MM.1S (cell line): ENCODE measurements around the gene SSC4D.

Source experiments
- DNase-seq: peaks from one replicate; pipeline ENCODE4 v3.0.0-alpha.2; 2015
- H2AFZ ChIP-seq: fragments of 300-600 bp; sonication (generic); 2 replicates; pipeline ENCODE4 v1.6.0; 2016; ENCODE audit warnings: antibody characterized with exemption, low read length
- H3F3A ChIP-seq: fragments of 300-600 bp; sonication (generic); 2 replicates; pipeline ENCODE4 v1.6.1; 2016; ENCODE audit warnings: mild to moderate bottlenecking, antibody characterized with exemption, low read length, moderate library complexity, mixed read lengths; ENCODE audit not compliant: insufficient read depth
- H3K27ac ChIP-seq: fragments of 300-600 bp; sonication (generic); 2 replicates; pipeline ENCODE4 v1.5.1; 2016; ENCODE audit warnings: mild to moderate bottlenecking, low read length
- H3K27me3 ChIP-seq: fragments of 300-600 bp; sonication (generic); replicated peaks from 2 replicates; pipeline ENCODE4 v1.6.0; 2016; ENCODE audit warnings: low read length; ENCODE audit not compliant: insufficient read depth
- H3K36me3 ChIP-seq: fragments of 300-600 bp; sonication (generic); replicated peaks from 2 replicates; pipeline ENCODE4 v1.6.1; 2016; ENCODE audit warnings: mild to moderate bottlenecking, low read length, mixed read lengths; ENCODE audit not compliant: insufficient read depth
- H3K4me1 ChIP-seq: fragments of 300-600 bp; sonication (generic); 2 replicates; pipeline ENCODE4 v1.6.1; 2016; ENCODE audit warnings: low read length, mixed read lengths
- H3K4me2 ChIP-seq: fragments of 300-600 bp; sonication (generic); 2 replicates; pipeline ENCODE4 v1.6.0; 2016; ENCODE audit warnings: low read depth, low read length
- H3K4me3 ChIP-seq: fragments of 300-600 bp; sonication (generic); 2 replicates; pipeline ENCODE4 v1.5.1; 2016; ENCODE audit warnings: low read length, mixed read lengths
- H3K79me2 ChIP-seq: fragments of 300-600 bp; sonication (generic); 2 replicates; pipeline ENCODE4 v1.6.1; 2016; ENCODE audit warnings: mixed run types, low read length, mixed read lengths
- H3K9ac ChIP-seq: fragments of 300-600 bp; sonication (generic); 2 replicates; pipeline ENCODE4 v1.6.1; 2016; ENCODE audit warnings: low read length, mixed read lengths
- H3K9me2 ChIP-seq: fragments of 300-600 bp; sonication (generic); replicated peaks from 2 replicates; pipeline ENCODE4 v1.6.1; 2016; ENCODE audit warnings: mild to moderate bottlenecking, low read length, mixed read lengths; ENCODE audit not compliant: insufficient read depth
- H3K9me3 ChIP-seq: fragments of 300-600 bp; sonication (generic); replicated peaks from 2 replicates; pipeline ENCODE4 v1.6.1; 2016; ENCODE audit warnings: mild to moderate bottlenecking, low read length, mixed read lengths; ENCODE audit not compliant: insufficient read depth
- H4K20me1 ChIP-seq: fragments of 300-600 bp; sonication (generic); 2 replicates; pipeline ENCODE4 v1.6.1; 2016; ENCODE audit warnings: mild to moderate bottlenecking, low read length, moderate library complexity, mixed read lengths; ENCODE audit not compliant: insufficient read depth
- EZH2 ChIP-seq: fragments of 300-600 bp; sonication (generic); optimal IDR thresholded peaks from 2 replicates; pipeline ENCODE3; 2017; ENCODE audit warnings: low read depth, mild to moderate bottlenecking, antibody characterized with exemption, low read length, mixed read lengths
- EZH2phosphoT487 ChIP-seq: fragments of 300-600 bp; sonication (generic); IDR thresholded peaks from 2 replicates; pipeline ENCODE4 v1.6.1; 2018; ENCODE audit warnings: antibody characterized with exemption, low read length
- TF ChIP-seq, protein P1 (sequence below): fragments of 300-600 bp; sonication (generic); IDR thresholded peaks from 2 replicates; pipeline ENCODE4 v1.5.1; 2016; ENCODE audit warnings: antibody characterized with exemption, low read length, mixed read lengths

The SSC4D gene

DNA sequence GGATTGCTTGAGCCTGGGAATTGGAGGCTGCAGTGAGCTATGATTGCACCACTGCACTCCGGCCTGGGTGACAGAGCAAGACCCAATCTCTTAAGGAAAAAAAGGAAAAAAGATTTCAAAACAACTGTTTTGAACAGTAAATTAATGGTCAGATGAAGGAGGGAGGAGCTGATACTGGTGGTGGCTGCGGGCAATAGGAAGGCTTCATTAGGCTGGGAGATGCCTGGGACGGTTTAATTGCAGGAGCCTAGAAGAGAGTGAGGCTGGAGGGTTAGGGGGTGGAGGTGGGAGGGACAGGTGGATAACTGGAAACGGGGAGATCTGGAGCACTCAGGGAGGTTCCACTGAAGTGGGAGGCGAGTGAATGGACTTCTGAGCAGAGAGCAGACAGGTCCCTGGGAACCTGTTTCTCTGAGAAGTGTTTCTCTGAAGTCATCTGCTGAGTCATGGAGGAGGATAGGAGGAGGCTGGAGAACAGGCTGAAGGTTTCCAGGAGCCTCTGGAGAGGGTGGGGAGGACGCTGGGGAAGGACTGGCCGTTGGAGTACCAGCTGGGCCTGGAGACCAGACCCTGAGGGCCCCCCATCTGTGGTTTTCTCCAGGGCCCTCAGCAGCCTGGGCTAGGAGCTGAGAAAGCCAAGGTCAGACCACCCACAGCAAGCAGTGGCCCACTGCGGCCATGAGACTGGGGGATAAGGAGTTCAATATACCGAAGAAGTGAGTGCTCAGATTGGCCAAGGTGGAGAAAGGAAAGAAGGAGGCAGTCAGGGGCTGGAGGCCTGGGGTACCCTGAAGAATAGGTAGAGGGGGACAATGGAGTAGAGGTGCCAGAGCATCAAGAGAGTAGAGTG lies 36.3 kb downstream of the SSC4D start:
- no peaks in the 10 kb centered on the region for H4K20me1 ChIP-seq
- H3K36me3 ChIP-seq: no peaks in the 10 kb centered on the region
- H3K4me2 ChIP-seq: no peak overlapping the region
- TF ChIP-seq EZH2phosphoT487 (no peak), EZH2 (no peak)
- TF ChIP-seq, protein P1, sequence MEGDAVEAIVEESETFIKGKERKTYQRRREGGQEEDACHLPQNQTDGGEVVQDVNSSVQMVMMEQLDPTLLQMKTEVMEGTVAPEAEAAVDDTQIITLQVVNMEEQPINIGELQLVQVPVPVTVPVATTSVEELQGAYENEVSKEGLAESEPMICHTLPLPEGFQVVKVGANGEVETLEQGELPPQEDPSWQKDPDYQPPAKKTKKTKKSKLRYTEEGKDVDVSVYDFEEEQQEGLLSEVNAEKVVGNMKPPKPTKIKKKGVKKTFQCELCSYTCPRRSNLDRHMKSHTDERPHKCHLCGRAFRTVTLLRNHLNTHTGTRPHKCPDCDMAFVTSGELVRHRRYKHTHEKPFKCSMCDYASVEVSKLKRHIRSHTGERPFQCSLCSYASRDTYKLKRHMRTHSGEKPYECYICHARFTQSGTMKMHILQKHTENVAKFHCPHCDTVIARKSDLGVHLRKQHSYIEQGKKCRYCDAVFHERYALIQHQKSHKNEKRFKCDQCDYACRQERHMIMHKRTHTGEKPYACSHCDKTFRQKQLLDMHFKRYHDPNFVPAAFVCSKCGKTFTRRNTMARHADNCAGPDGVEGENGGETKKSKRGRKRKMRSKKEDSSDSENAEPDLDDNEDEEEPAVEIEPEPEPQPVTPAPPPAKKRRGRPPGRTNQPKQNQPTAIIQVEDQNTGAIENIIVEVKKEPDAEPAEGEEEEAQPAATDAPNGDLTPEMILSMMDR: no peak
- no peak for DNase-seq
- no peak overlapping the region for H3K27ac ChIP-seq
- no peaks in the 10 kb centered on the region for H3K79me2 ChIP-seq
- H2AFZ ChIP-seq: no peak overlapping the region
- no peaks in the 10 kb centered on the region for H3K4me1 ChIP-seq
- no peaks in the 10 kb centered on the region for H3K27me3 ChIP-seq
- no peak overlapping the region for H3K9ac ChIP-seq
- no peaks in the 10 kb centered on the region for H3K9me3 ChIP-seq
- H3F3A ChIP-seq: no peaks in the 10 kb centered on the region
- no peaks in the 10 kb centered on the region for H3K9me2 ChIP-seq
- H3K4me3 ChIP-seq: no peak overlapping the region

DNA sequence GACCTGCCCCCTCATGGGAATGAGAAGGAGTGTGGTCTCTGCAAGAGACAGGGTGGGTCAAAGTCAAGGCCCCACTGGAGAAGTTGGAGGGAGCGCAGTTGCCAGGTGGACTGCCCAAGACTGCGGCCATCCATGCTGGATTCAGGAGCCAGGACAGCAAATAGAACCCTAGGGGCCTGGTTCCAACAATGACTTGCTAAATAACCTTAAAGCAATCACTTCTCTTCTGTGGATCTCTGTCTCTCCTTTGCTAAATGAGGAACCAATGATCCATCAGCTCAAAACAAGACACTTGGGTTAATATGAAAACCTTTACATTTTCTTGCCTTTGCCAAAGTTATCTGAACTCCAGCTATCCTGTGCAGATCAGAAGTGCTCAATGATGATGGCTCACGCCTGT lies 38.1 kb downstream of the SSC4D start:
- no peaks in the 10 kb centered on the region for H3K9me3 ChIP-seq
- no peak for DNase-seq
- TF ChIP-seq EZH2phosphoT487 (no peak), EZH2 (no peak)
- TF ChIP-seq, protein P1: no peak
- H2AFZ ChIP-seq: no peak overlapping the region
- H3K36me3 ChIP-seq: no peaks in the 10 kb centered on the region
- H3F3A ChIP-seq: no peaks in the 10 kb centered on the region
- no peak overlapping the region for H3K27ac ChIP-seq
- H3K27me3 ChIP-seq: no peaks in the 10 kb centered on the region
- H4K20me1 ChIP-seq: no peaks in the 10 kb centered on the region
- no peak overlapping the region for H3K4me2 ChIP-seq
- no peak overlapping the region for H3K4me3 ChIP-seq
- no peaks in the 10 kb centered on the region for H3K9me2 ChIP-seq
- no peaks in the 10 kb centered on the region for H3K79me2 ChIP-seq
- no peak overlapping the region for H3K9ac ChIP-seq
- no peaks in the 10 kb centered on the region for H3K4me1 ChIP-seq

DNA sequence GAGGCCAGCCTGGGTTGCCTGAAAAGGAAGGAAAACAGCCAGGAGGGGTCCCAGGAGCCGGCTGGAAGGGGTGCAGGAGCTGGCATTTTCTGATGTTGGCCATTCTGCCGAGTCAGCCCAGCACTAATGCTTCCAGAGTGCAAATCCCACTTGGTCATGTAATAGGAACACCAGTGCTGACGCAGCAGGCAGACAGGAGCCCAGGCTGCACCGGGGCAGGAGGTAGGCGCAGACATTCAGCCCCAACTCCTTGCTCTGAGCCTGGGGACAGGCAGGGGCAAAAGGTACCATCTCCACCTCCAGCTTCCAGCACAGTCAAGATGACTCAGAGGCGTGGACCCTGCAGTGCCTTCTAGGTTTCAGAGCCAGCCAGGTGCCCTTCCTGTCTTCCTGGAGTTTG lies 40.5 kb downstream of the SSC4D start:
- no peak overlapping the region for H3K9ac ChIP-seq
- peaks cover 9% of the 10 kb centered on the region; the same call in 1 of the 2 replicates for H3F3A ChIP-seq
- no peaks in the 10 kb centered on the region for H3K9me3 ChIP-seq
- DNase-seq: no peak
- H4K20me1 ChIP-seq: no peaks in the 10 kb centered on the region
- TF ChIP-seq, protein P1: no peak
- TF ChIP-seq EZH2 (no peak), EZH2phosphoT487 (no peak)
- no peak overlapping the region for H3K4me2 ChIP-seq
- no peaks in the 10 kb centered on the region for H3K79me2 ChIP-seq
- no peak overlapping the region for H3K27ac ChIP-seq
- no peak overlapping the region for H3K4me3 ChIP-seq
- H2AFZ ChIP-seq: no peak overlapping the region
- no peaks in the 10 kb centered on the region for H3K9me2 ChIP-seq
- H3K4me1 ChIP-seq: peaks cover 10% of the 10 kb centered on the region
- no peaks in the 10 kb centered on the region for H3K36me3 ChIP-seq
- no peaks in the 10 kb centered on the region for H3K27me3 ChIP-seq
